ENCODE results near the gene TYMP. TPM values are rescaled to one million over a fixed set of nuclear protein-coding genes. Genes with fewer than 3 reads are reported as not detected.

Gene TYMP
- total RNA-seq, 1 experiment from 2014 or later: 1.5 TPM

- TF ChIP-seq FOXP1 (CRISPR knock-in tag; IDR thresholded peaks at IDR 0.05; ENCODE audit: borderline replicate concordance) (peak; percentile 22; the same call in 1 of the 2 replicates), EMX1 (CRISPR knock-in tag; IDR thresholded peaks at IDR 0.05) (no peak), SP1 (CRISPR knock-in tag; conservative IDR thresholded peaks at IDR 0.05) (0 out of 2 replicates have a peak, but pooled peaks have one; percentile 14), TCF7 (CRISPR knock-in tag; IDR thresholded peaks at IDR 0.05; ENCODE audit: low read depth) (no peak)
- Mint-ChIP-seq H3K9me3 (no peaks in the 10 kb centered on the region), H3K27me3 (ENCODE audit: low read depth) (peaks cover 74% of the 10 kb centered on the region), H3K4me1 (peaks cover 13% of the 10 kb centered on the region), H3K27ac (no peak overlapping the region), H3K4me3 (peak overlapping the region; percentile 60), H3K36me3 (no peaks in the 10 kb centered on the region)
- ChIA-PET POLR2A (interaction anchor here (0.7 kb wide), 2 partner anchors 33 to 34 kb away, joined by 3 to 6 read pairs; no protein-coding TSS in a partner anchor), CTCF (interaction anchor here (0.8 to 1.3 kb wide), 7 partner anchors 24 to 502 kb away, joined by 3 to 7 read pairs (median 4); partner anchors contain the start of genes LMF2, NCAPH2 and SYCE3)
- ATAC-seq (peak; percentile 35), DNase-seq (ENCODE audit: low spot score) (peak; percentile 68)
Observed at GRCh38 chr22:50531962-50532674, 2.3 kb upstream of the TYMP start.

- H3K4me3 Mint-ChIP-seq: peak overlapping the region; percentile 72
- H3K27me3 Mint-ChIP-seq (ENCODE audit: low read depth): peaks cover 80% of the 10 kb centered on the region
- TF ChIP-seq, protein P1, sequence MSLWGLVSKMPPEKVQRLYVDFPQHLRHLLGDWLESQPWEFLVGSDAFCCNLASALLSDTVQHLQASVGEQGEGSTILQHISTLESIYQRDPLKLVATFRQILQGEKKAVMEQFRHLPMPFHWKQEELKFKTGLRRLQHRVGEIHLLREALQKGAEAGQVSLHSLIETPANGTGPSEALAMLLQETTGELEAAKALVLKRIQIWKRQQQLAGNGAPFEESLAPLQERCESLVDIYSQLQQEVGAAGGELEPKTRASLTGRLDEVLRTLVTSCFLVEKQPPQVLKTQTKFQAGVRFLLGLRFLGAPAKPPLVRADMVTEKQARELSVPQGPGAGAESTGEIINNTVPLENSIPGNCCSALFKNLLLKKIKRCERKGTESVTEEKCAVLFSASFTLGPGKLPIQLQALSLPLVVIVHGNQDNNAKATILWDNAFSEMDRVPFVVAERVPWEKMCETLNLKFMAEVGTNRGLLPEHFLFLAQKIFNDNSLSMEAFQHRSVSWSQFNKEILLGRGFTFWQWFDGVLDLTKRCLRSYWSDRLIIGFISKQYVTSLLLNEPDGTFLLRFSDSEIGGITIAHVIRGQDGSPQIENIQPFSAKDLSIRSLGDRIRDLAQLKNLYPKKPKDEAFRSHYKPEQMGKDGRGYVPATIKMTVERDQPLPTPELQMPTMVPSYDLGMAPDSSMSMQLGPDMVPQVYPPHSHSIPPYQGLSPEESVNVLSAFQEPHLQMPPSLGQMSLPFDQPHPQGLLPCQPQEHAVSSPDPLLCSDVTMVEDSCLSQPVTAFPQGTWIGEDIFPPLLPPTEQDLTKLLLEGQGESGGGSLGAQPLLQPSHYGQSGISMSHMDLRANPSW (CRISPR knock-in tag; conservative IDR thresholded peaks at IDR 0.05; ENCODE audit: low read depth): no peak
- TF ChIP-seq, protein P2, sequence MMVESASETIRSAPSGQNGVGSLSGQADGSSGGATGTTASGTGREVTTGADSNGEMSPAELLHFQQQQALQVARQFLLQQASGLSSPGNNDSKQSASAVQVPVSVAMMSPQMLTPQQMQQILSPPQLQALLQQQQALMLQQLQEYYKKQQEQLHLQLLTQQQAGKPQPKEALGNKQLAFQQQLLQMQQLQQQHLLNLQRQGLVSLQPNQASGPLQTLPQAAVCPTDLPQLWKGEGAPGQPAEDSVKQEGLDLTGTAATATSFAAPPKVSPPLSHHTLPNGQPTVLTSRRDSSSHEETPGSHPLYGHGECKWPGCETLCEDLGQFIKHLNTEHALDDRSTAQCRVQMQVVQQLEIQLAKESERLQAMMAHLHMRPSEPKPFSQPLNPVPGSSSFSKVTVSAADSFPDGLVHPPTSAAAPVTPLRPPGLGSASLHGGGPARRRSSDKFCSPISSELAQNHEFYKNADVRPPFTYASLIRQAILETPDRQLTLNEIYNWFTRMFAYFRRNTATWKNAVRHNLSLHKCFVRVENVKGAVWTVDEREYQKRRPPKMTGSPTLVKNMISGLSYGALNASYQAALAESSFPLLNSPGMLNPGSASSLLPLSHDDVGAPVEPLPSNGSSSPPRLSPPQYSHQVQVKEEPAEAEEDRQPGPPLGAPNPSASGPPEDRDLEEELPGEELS (CRISPR knock-in tag; IDR thresholded peaks at IDR 0.05): no peak
- TF ChIP-seq, protein P3, sequence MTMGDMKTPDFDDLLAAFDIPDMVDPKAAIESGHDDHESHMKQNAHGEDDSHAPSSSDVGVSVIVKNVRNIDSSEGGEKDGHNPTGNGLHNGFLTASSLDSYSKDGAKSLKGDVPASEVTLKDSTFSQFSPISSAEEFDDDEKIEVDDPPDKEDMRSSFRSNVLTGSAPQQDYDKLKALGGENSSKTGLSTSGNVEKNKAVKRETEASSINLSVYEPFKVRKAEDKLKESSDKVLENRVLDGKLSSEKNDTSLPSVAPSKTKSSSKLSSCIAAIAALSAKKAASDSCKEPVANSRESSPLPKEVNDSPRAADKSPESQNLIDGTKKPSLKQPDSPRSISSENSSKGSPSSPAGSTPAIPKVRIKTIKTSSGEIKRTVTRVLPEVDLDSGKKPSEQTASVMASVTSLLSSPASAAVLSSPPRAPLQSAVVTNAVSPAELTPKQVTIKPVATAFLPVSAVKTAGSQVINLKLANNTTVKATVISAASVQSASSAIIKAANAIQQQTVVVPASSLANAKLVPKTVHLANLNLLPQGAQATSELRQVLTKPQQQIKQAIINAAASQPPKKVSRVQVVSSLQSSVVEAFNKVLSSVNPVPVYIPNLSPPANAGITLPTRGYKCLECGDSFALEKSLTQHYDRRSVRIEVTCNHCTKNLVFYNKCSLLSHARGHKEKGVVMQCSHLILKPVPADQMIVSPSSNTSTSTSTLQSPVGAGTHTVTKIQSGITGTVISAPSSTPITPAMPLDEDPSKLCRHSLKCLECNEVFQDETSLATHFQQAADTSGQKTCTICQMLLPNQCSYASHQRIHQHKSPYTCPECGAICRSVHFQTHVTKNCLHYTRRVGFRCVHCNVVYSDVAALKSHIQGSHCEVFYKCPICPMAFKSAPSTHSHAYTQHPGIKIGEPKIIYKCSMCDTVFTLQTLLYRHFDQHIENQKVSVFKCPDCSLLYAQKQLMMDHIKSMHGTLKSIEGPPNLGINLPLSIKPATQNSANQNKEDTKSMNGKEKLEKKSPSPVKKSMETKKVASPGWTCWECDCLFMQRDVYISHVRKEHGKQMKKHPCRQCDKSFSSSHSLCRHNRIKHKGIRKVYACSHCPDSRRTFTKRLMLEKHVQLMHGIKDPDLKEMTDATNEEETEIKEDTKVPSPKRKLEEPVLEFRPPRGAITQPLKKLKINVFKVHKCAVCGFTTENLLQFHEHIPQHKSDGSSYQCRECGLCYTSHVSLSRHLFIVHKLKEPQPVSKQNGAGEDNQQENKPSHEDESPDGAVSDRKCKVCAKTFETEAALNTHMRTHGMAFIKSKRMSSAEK (CRISPR knock-in tag; IDR thresholded peaks at IDR 0.05; ENCODE audit: borderline replicate concordance): no peak
- TF ChIP-seq NR1H2 (CRISPR knock-in tag; IDR thresholded peaks at IDR 0.05) (no peak), SMAD4 (CRISPR knock-in tag; IDR thresholded peaks at IDR 0.05) (no peak), ZNF425 (CRISPR knock-in tag; conservative IDR thresholded peaks at IDR 0.05) (no peak), ATF1 (CRISPR knock-in tag; IDR thresholded peaks at IDR 0.05) (no peak), RELA (CRISPR knock-in tag; IDR thresholded peaks at IDR 0.05; ENCODE audit: borderline replicate concordance) (no peak), EMX1 (CRISPR knock-in tag; IDR thresholded peaks at IDR 0.05) (no peak), ZNF396 (CRISPR knock-in tag; IDR thresholded peaks at IDR 0.05; ENCODE audit: borderline replicate concordance) (no peak), ELF4 (CRISPR knock-in tag; IDR thresholded peaks at IDR 0.05; ENCODE audit: low read depth) (no peak), ZNF138 (CRISPR knock-in tag; conservative IDR thresholded peaks at IDR 0.05) (no peak)
- TF ChIP-seq, protein P4, sequence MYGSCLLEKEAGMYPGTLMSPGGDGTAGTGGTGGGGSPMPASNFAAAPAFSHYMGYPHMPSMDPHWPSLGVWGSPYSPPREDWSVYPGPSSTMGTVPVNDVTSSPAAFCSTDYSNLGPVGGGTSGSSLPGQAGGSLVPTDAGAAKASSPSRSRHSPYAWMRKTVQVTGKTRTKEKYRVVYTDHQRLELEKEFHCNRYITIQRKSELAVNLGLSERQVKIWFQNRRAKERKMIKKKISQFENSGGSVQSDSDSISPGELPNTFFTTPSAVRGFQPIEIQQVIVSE (CRISPR knock-in tag; IDR thresholded peaks at IDR 0.05; ENCODE audit: borderline replicate concordance): no peak
- TF ChIP-seq, protein P5, sequence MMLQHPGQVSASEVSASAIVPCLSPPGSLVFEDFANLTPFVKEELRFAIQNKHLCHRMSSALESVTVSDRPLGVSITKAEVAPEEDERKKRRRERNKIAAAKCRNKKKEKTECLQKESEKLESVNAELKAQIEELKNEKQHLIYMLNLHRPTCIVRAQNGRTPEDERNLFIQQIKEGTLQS (CRISPR knock-in tag; conservative IDR thresholded peaks at IDR 0.05): no peak
- TF ChIP-seq, protein P6, sequence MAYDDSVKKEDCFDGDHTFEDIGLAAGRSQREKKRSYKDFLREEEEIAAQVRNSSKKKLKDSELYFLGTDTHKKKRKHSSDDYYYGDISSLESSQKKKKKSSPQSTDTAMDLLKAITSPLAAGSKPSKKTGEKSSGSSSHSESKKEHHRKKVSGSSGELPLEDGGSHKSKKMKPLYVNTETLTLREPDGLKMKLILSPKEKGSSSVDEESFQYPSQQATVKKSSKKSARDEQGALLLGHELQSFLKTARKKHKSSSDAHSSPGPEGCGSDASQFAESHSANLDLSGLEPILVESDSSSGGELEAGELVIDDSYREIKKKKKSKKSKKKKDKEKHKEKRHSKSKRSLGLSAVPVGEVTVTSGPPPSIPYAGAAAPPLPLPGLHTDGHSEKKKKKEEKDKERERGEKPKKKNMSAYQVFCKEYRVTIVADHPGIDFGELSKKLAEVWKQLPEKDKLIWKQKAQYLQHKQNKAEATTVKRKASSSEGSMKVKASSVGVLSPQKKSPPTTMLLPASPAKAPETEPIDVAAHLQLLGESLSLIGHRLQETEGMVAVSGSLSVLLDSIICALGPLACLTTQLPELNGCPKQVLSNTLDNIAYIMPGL (CRISPR knock-in tag; IDR thresholded peaks at IDR 0.05): no peak
Observed at GRCh38 chr22:50531546-50531961, 1.7 kb upstream of the TYMP start.

More at GRCh38 chr22:50531546-50531961, 1.7 kb upstream of the TYMP start:
- H3K36me3 Mint-ChIP-seq: no peaks in the 10 kb centered on the region
- H3K9me3 Mint-ChIP-seq: no peaks in the 10 kb centered on the region
- H3K4me1 Mint-ChIP-seq: peaks cover 15% of the 10 kb centered on the region
- CTCF ChIA-PET: interaction anchor here (0.8 to 1.3 kb wide), 7 partner anchors 23 to 501 kb away, joined by 3 to 7 read pairs (median 4); partner anchors contain the start of genes LMF2, NCAPH2 and SYCE3
- H3K27ac Mint-ChIP-seq: no peak overlapping the region
- POLR2A ChIA-PET: interaction anchor here (0.7 kb wide), 1 partner anchor 34 kb away, joined by 6 read pairs; no protein-coding TSS in a partner anchor
- ATAC-seq (peak; percentile 7), DNase-seq (ENCODE audit: low spot score) (peak; percentile 47)

Data from WTC11 (cell line).